Measurements from ENCODE around the gene RAPGEF2.
"Not testable (repeated sequence)": the region's sequence is repeated elsewhere in the genome, so short reads cannot be mapped to it uniquely, and the experiment has no call there.

Gene RAPGEF2

DNA sequence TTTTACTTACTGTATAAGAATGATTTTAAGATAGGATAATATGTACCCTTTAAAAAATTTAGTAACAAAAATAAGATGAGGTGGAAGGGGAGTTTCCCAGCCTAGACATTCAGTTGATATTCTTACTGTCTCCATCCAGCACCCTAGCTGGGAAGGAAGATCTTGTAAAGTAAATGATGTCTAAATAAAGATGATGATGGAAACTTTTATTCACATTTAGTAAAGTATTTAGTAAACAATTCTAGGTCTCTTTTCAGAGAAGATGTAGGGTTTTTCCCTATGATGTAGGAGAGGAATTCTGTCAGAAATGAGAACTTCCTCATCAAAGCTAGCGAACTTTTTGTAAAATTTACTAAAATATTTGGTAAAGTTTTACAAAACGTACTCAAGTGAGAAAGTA, 136.8 kb downstream of the RAPGEF2 start:
- no peak for DNase-seq (ENCODE audit: low spot score)

DNA sequence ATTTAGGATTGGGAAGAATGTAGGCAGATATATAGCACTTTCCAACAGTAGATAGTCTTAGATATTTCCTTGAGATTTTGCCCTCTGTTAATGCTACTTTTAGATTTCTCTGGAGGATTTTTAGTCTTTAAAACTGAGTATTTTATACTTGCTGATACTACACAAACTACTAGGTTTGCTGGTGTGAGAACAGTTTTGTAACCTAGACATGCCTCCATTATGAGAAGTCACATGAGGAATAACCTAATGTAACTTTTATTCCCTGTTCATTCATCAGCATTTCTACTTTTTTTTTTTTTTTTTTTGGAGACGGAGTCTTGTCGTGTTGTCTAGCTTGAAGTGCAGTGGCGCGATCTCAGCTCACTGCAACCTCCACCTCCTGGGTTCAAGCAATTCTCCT, 137.2 kb downstream of the RAPGEF2 start:
- DNase-seq (ENCODE audit: low spot score) = no peak

DNA sequence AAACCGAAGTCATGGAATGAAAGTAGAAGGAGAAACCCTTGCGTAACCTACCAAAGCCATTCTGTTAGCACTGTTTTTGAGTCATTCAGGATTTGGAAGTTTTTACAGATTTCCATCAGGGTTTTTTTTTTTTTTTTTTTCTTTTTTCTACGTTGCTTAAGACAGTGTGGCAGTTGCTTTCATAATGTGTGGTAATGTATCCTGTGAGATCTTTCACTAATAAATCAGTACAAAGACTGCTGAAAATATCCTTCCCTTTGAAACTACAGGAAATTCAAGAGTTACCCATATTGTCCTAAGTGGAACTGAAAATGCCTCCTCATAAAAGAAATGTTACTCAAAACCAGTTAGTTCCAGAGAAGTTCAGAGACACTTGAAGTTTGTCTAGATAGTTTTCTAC, 137.8 kb downstream of the RAPGEF2 start:
- no peak for DNase-seq (ENCODE audit: low spot score)

GRCh38 chr4:159242427-159242826, 139.5 kb downstream of the RAPGEF2 start:
- DNase-seq (ENCODE audit: low spot score) = no peak

DNA sequence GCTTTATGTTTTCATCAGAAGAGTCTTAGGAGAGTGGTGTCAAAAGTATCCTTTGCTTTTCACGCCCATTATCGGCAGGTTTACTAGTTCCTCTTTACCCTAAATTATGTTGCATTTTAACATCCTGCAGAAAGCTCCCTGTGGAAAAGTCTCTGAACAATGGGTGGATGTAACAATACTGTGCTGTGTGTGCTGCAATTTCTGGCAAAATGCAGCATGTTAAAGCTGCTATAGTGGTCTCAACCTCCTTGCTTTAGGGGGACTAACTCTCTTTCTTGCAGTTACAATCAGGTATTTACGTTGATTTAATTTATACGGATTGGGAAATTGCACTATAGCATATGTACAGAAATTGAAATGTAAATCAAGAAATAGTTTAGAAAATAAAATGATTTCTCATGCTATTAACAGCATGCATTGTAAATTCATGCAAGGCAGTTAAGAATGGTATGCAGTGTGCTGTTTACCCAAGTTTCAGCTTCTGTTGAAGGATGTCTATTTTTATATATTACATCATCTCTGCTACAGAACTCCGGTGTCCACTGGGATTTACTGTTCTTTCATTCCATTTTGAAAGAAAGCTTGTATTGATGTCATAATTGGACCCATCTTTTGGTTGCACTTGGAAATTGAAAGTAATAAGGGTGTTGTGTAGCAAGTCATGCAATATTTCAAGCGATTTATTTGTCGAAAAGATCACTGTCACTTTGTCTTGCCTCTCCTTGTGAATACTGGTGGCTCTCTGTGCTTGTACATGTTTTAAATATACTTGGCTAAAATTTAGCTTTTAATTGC, 145.7 kb downstream of the RAPGEF2 start:
- DNase-seq (ENCODE audit: low spot score) = peak; percentile 73

- DNase-seq (ENCODE audit: low spot score) = no peak
Measured at GRCh38 chr4:159250751-159251325, 148.0 kb downstream of the RAPGEF2 start.

DNA sequence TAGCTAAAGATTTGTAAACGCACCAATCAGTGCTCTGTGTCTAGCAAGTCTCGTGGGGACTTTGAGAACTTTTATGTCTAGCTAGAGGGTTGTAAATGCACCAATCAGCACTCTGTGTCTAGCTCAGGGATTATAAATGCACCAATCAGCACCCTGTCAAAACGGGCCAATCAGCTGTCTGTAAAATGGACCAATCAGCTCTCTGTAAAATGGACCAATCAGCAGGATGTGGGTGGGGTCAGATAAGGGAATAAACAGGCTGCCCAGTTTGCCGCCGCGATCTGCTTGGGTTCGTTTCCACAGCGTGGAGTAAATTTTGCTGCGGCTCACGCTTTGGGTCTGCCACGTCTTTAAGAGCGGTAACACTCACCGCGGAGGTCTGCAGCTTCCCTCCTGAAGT, 148.7 kb downstream of the RAPGEF2 start:
- DNase-seq (ENCODE audit: low spot score) = not testable (repeated sequence)

DNA sequence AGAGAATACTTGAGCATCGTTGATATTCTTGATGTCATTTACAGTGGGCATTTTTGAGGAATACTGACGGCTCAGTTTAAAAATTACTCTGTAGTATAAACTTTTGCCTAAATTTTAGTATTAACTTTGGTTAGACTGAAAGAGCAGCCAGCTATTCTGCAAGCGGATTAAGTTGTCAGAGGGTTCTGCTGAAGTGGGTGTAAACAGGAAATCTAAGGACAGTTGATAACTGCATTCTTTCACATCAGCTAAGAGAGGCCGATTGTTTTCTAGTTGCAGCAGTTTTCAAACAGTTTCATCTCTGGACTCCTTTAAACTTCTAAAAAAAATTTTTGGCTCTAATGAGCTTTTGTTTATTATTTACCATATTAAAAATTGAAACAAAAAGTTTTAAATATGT, 149.6 kb downstream of the RAPGEF2 start:
- DNase-seq (ENCODE audit: low spot score) = no peak

DNA sequence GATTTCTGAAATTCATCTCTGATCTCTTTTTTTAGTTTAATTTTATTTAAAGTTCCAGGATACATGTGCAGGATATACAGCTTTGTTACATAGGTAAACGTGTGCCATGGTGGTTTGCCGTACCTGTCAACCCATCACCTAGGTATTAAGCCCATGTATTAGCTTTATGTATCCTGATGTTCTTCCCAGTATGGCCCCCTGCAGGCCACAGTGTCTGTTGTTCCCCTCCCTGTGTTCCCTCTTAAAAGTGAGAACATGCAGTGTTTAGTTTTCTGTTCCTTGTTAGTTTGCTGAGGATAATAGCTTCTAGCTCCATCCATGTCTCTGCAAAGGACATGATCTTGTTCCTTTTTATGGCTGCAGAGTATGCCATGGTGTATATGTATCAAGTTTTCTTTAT, 153.2 kb downstream of the RAPGEF2 start:
- no peak for DNase-seq (ENCODE audit: low spot score)

DNA sequence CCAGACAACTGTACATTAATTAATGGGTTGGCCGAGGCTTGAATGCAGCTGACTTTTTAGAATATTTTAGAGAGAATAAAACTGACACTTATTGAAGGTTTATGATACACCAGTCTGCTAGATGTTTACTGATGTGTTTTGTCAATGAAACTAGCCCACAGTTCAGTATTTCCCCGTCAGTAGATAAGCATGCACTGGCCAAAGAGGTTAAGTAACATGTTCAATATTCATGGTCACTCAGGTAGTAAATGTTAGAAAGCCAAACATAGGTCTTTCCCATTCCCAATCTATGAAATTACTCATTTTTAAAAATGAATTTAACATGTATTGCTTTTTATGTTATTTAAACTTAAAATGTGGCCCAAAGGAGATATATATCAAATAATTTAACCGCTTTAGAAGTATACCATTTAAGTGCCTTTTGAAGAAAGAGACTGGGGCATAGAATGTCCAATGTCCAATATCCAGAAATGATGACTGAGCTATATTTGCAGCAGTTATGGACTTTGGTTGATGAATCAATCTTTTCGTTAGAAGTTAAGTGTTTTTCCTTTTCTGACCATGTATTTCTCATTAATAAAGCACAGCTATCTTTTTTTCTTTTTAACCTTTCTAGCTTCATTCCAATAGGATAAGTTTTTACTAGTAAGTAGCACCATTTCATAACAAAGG, 156.1 kb downstream of the RAPGEF2 start:
- no peak for DNase-seq (ENCODE audit: low spot score)

DNA sequence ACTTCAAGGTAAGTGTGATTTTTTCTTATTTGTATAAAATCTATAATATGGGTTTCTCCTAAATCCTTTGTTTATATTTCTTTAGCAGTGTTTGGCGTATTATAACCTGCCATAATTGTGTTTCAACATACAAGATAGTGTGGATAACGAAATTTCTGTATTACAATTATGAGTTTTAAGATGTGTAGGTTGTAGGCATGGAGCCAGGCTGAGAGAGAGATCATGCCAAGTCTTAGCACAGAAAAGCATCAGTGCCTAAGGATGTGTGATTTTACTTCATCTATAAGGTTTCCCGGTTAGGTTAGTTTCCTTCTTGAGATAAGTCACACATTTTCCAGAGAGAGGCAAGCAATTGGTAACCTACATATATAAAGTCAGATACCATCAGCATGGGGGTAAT, 161.2 kb downstream of the RAPGEF2 start:
- no peak for DNase-seq (ENCODE audit: low spot score)

DNA sequence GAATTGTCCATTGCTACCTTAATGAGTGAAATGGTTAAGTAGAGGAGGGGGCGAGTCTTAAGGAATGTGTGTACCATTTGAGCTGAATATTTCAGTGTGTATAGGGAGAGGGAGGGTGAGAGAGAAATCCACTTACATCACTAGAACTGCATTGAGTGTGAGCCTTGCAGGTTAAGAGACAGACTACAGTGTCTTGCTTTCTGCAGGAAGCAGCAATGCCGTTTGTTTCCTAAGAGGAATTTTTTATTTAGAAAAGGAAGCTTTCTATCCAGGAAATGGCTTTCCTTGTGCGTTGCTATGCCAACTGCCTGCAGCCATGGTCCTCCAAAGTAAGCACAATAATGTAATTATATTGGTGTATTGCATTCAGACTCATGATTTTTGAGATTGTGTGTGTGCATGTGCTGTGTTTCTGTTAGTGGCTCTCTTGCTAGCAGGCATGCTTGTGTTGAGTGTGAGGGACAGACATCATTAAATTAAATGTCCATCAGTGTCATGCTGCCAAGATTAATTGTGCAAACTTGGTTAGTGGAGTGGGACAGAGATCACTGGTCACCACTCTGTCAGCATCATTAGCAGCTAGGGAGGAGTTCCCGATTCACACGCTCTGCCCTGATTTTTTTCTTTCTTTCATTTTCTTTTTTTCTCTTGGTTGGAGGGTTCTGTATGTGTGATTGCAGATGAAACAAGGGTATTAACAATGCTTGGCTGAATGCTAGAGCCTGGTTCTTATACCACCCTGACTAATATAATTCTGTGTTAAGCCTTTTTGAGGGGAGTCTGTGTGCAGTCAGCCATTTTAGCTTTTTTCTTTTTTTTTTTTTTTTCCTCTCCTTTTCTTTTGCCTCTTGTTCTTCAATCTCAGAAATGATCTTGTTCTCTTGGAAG, 164.3 kb downstream of the RAPGEF2 start:
- DNase-seq (ENCODE audit: low spot score) = peak; percentile 12

- no peak for DNase-seq (ENCODE audit: low spot score)
Measured at GRCh38 chr4:159267869-159268285, 165.0 kb downstream of the RAPGEF2 start.

DNA sequence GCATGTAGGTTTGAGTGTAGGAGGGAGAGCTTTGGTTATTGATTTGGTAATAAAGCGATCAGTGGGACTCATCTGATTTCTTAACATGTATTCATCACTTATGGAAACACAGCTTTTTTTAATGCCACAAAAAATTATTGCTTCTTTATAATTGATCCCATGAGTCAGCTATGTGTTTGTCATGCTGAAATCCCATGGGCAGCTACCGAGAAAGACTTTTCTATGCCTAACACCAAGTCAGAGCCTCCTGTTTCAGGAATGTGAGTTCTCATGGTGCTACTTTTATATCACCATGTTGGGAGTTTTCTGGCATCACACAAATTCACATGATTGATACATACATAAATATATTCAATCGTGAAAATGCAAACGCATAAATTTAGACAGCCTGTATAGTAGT, 165.7 kb downstream of the RAPGEF2 start:
- no peak for DNase-seq (ENCODE audit: low spot score)

GRCh38 chr4:159269116-159269515, 166.2 kb downstream of the RAPGEF2 start:
- DNase-seq (ENCODE audit: low spot score) = no peak

DNA sequence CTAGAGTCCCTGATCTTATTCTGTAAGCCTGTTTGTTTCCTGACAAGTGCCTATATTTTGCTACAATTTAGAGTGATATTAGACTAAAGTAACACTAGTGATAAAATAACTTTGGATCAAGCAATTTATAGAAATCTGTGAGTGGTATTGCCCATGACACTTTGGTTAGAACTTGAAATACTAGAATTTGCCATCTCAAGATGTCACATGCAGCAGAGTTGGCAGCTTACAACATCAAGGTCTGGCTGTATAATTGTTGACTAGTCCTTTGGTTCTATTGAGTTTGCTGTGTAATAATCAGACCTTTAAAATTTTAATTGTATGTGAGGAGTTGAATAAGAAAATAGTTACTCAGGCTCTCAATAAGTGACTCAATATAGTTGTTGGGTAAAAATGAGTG, 167.1 kb downstream of the RAPGEF2 start:
- no peak for DNase-seq (ENCODE audit: low spot score)

DNA sequence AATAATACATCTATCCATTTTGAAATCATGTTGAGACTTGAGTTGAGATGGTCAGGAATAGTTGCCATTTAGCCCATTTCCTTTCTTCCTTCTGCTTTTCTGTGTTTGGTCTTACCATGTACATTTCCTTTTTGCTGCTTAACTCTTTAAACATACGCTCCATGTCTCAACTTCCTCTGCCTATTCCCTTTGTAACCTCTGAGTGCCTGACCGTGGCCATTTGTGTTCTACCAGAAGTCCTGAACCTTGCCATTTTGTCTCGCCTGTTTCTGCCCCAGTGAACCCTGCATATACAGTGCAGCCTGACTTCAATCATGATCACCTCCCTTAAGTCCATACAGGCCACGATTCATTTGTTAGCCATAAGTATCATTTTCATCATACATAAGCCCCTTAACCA, 169.0 kb downstream of the RAPGEF2 start:
- DNase-seq (ENCODE audit: low spot score) = no peak

- DNase-seq (ENCODE audit: low spot score) = no peak
Measured at GRCh38 chr4:159272273-159273140, 169.6 kb downstream of the RAPGEF2 start.

DNA sequence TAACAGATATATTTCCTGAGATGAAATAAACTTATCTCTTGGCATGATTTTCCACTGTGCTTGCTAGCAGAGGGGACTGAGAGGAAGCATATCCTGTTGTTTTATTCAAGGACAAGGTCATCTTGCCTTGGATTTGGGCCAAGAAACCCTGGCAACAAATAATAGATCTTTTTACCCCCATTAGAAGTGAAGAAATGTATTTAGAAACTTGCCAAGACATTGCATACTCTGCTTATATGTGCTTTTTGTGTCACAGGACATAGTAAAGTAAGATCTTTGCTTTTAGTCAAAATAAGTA, 170.2 kb downstream of the RAPGEF2 start:
- DNase-seq (ENCODE audit: low spot score) = no peak

DNA sequence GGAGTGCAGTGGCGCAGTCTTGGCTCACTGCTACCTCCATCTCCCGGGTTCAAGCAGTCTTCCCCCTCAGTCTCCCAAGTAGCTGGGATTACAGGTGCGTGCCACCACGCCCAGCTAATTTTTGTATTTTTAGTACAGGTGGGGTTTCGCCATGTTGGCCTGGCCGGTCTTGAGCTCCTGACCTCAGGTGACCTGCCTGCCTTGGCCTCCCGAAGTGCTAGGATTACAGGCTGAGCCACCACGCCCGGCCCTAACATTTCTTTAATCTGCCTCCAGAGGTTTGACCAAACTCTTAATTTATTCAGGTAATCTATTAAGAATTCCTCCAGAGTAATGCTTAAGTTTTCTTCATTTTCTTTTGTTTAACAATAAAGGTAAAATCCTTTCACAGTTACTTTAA, 171.0 kb downstream of the RAPGEF2 start:
- no peak for DNase-seq (ENCODE audit: low spot score)

GRCh38 chr4:159278399-159278798, 175.5 kb downstream of the RAPGEF2 start:
- no peak for DNase-seq (ENCODE audit: low spot score)

DNA sequence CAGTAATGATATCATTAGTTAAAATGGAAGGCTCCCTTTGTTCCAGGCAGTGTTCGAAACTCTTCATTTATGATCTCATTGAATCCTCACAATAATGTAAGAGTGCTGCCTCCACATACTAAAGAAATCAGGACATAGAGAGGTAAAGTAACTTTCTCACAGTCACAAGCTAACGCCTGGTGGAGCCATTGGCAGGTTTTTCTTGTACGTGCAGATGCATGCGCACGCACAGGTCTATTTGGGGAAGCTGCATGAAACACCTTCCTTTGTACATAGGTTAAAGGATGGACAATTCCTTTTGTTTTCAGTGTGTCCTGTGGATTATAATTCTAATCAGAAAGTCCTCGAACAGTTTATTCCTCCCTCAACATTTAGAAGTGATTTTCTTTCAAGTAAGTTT, 176.2 kb downstream of the RAPGEF2 start:
- DNase-seq (ENCODE audit: low spot score) = no peak
